SK-N-SH (cell line): ENCODE results near the gene B4GALT3. TPM values are rescaled to one million over a fixed set of nuclear protein-coding genes. Genes with fewer than 3 reads are reported as not detected.

Source experiments
- CTCF ChIA-PET: fragments of 300-600, 350-600 bp; formaldehyde crosslinking; extraction: SDS; loops from one replicate; lab custom pipeline; 2021; lab: Yijun Ruan, JAX
- POLR2A ChIA-PET: fragments of 350-600 bp; sonication (Branson Sonifier 250); formaldehyde crosslinking; extraction: SDS; loops from one replicate; lab custom pipeline; 2020; ENCODE audit warnings: antibody characterized with exemption, inconsistent platforms; lab: Yijun Ruan, JAX
- DNase-seq: peaks from one replicate; pipeline ENCODE4 v3.0.0; 2012
- H2AFZ ChIP-seq: fragments of 200-600 bp; sonication (generic); 2 replicates; pipeline ENCODE4 v1.8.1; 2016; ENCODE audit warnings: antibody characterized with exemption, mild to moderate bottlenecking, low read depth
- H3F3A ChIP-seq: fragments of 200-600 bp; sonication (generic); replicated peaks from 2 replicates; pipeline ENCODE3; 2016; ENCODE audit warnings: antibody characterized with exemption, mild to moderate bottlenecking; ENCODE audit not compliant: insufficient read depth
- H3K27ac ChIP-seq, 2 experiments: fragments of 200-500 bp in 1 of 2; fragments of 200-600 bp in 1 of 2; sonication (Bioruptor generic) in 1 of 2; sonication (generic), shearing (Covaris generic) in 1 of 2; 2 replicates each; pipeline versions ENCODE4 v1.5.1 to v1.6.1; 2014 to 2016; ENCODE audit warnings: low read depth in 2 of 2, inconsistent platforms in 1 of 2, low read length in 1 of 2, mild to moderate bottlenecking in 1 of 2, mixed read lengths in 1 of 2
- H3K27me3 ChIP-seq: fragments of 200-600 bp; sonication (generic), shearing (Covaris generic); 2 replicates; pipeline ENCODE4 v1.6.1; 2016; ENCODE audit warnings: mixed run types; ENCODE audit not compliant: insufficient read depth
- H3K36me3 ChIP-seq, 2 experiments: fragments of 200-500 bp in 1 of 2; fragments of 200-600 bp in 1 of 2; sonication (Bioruptor generic) in 1 of 2; sonication (generic) in 1 of 2; replicated peaks in 1 of 2; 2 replicates each; pipeline versions ENCODE3 to v1.5.1; 2014 to 2016; ENCODE audit warnings: low read length in 1 of 2, mild to moderate bottlenecking in 1 of 2; ENCODE audit not compliant: insufficient read depth in 2 of 2, control insufficient read depth in 1 of 2
- H3K4me1 ChIP-seq, 2 experiments: fragments of 200-500 bp in 1 of 2; fragments of 200-600 bp in 1 of 2; sonication (Bioruptor generic) in 1 of 2; sonication (generic), shearing (Covaris generic) in 1 of 2; 2 replicates each; pipeline versions ENCODE4 v1.5.1 to v1.6.1; 2014 to 2016; ENCODE audit warnings: low read depth in 1 of 2, low read length in 1 of 2, mixed run types in 1 of 2; ENCODE audit not compliant: insufficient read depth in 2 of 2, control insufficient read depth in 1 of 2
- H3K4me2 ChIP-seq: fragments of 200-600 bp; sonication (generic), shearing (Covaris generic); 2 replicates; pipeline ENCODE4 v1.6.1; 2017; ENCODE audit warnings: mixed run types
- H3K4me3 ChIP-seq, 2 experiments: fragments of 200-500 bp in 1 of 2; fragments of 200-600 bp in 1 of 2; sonication (Bioruptor generic) in 1 of 2; sonication (generic), shearing (Covaris generic) in 1 of 2; 2 replicates each; pipeline versions ENCODE4 v1.5.1 to v1.8.1; 2014 to 2016; ENCODE audit warnings: low read depth in 2 of 2, inconsistent platforms in 1 of 2, low read length in 1 of 2, mild to moderate bottlenecking in 1 of 2, mixed read lengths in 1 of 2, moderate library complexity in 1 of 2
- H3K79me2 ChIP-seq: fragments of 200-600 bp; sonication (generic); 2 replicates; pipeline ENCODE4 v1.8.1; 2017; ENCODE audit warnings: mild to moderate bottlenecking; ENCODE audit not compliant: insufficient read depth
- H3K9ac ChIP-seq: fragments of 200-600 bp; sonication (generic); 2 replicates; pipeline ENCODE4 v1.6.1; 2017; ENCODE audit warnings: mixed run types
- H3K9me2 ChIP-seq: fragments of 200-600 bp; sonication (generic); 2 replicates; pipeline ENCODE4 v1.6.1; 2017; ENCODE audit warnings: mixed run types
- H3K9me3 ChIP-seq: fragments of 200-600 bp; sonication (generic); 2 replicates; pipeline ENCODE4 v1.6.1; 2017; ENCODE audit warnings: mixed run types, mild to moderate bottlenecking, moderate library complexity
- H4K20me1 ChIP-seq: fragments of 200-600 bp; sonication (generic); 2 replicates; pipeline ENCODE4 v1.6.1; 2017; ENCODE audit warnings: mild to moderate bottlenecking, mixed run types; ENCODE audit not compliant: insufficient read depth
- CHD2 ChIP-seq: fragments of 150-350 bp; IDR thresholded peaks from 2 replicates; pipeline ENCODE4 v1.6.1; 2018; ENCODE audit warnings: low read length; ENCODE audit not compliant: partially characterized antibody
- FOXJ3 ChIP-seq: sonication (generic); formaldehyde crosslinking; IDR thresholded peaks from 2 replicates; pipeline ENCODE4 v1.5.1; 2020; ENCODE audit warnings: mild to moderate bottlenecking, missing genetic modification reagents
- FOXM1 ChIP-seq: IDR thresholded peaks from 2 replicates; pipeline ENCODE4 v1.4.0; 2012; ENCODE audit warnings: low read depth, mild to moderate bottlenecking
- GATA2 ChIP-seq: sonication (generic); formaldehyde crosslinking; IDR thresholded peaks from 2 replicates; pipeline ENCODE4 v1.5.0; 2020; ENCODE audit warnings: mild to moderate bottlenecking, missing genetic modification reagents
- POLR2AphosphoS5 ChIP-seq: IDR thresholded peaks from 2 replicates; pipeline ENCODE4 v1.6.1; 2012; ENCODE audit warnings: low read depth, low read length
- RAD21 ChIP-seq: IDR thresholded peaks from 2 replicates; pipeline ENCODE4 v1.6.1; 2012; ENCODE audit warnings: mild to moderate bottlenecking, low read length
- RCOR1 ChIP-seq: fragments of 150-350 bp; IDR thresholded peaks from 2 replicates; pipeline ENCODE4 v1.6.1; 2017; ENCODE audit warnings: antibody characterized with exemption, low read length
- RFX5 ChIP-seq: IDR thresholded peaks from 2 replicates; pipeline ENCODE4 v1.6.1; 2012; ENCODE audit warnings: mild to moderate bottlenecking, improper control_type of control experiment, low read length
- SIN3A ChIP-seq: IDR thresholded peaks from 2 replicates; pipeline ENCODE4 v1.6.1; 2012; ENCODE audit warnings: low read depth, mild to moderate bottlenecking, low read length, moderate library complexity, borderline replicate concordance
- SMC3 ChIP-seq: IDR thresholded peaks from 2 replicates; pipeline ENCODE4 v1.6.1; 2012; ENCODE audit warnings: low read depth, low read length, improper control_type of control experiment
- TAF1 ChIP-seq: IDR thresholded peaks from 2 replicates; pipeline ENCODE4 v1.6.1; 2012; ENCODE audit warnings: low read depth, mild to moderate bottlenecking, low read length, moderate library complexity, borderline replicate concordance
- TCF12 ChIP-seq: IDR thresholded peaks from 2 replicates; pipeline ENCODE4 v1.4.0; 2012
- TEAD4 ChIP-seq: IDR thresholded peaks from 2 replicates; pipeline ENCODE4 v1.4.0; 2012; ENCODE audit warnings: mild to moderate bottlenecking, borderline replicate concordance; ENCODE audit not compliant: insufficient read depth
- WGBS: methylation state at CpG from one replicate; pipeline ENCODE4 v1.1.6; 2017; ENCODE audit warnings: low lambda C conversion rate; 5-methylcytosine and 5-hydroxymethylcytosine counted together
- polyA plus RNA-seq, 3 experiments: library from polyadenylated mRNA; depleted of rRNA; stranded (reverse); fragments of >200 nt; gene quantifications; 2 replicates each; pipeline ENCODE4 v1.2.3, GENCODE V29; 2012
- TF ChIP-seq, protein P1 (sequence below): fragments of 150-350 bp; IDR thresholded peaks from 2 replicates; pipeline ENCODE4 v1.6.1; 2017; ENCODE audit warnings: antibody characterized with exemption, low read length, low read depth, borderline replicate concordance
- TF ChIP-seq, protein P2 (sequence below): IDR thresholded peaks from 2 replicates; pipeline ENCODE4 v1.4.0; 2012; ENCODE audit warnings: low read depth, borderline replicate concordance
- TF ChIP-seq, protein P3 (sequence below): IDR thresholded peaks from 2 replicates; pipeline ENCODE4; 2012

Gene B4GALT3
- polyA plus RNA-seq, 1 of the 3 experiments (the other 2 are of a cell fraction), result 56.5 TPM

DNA sequence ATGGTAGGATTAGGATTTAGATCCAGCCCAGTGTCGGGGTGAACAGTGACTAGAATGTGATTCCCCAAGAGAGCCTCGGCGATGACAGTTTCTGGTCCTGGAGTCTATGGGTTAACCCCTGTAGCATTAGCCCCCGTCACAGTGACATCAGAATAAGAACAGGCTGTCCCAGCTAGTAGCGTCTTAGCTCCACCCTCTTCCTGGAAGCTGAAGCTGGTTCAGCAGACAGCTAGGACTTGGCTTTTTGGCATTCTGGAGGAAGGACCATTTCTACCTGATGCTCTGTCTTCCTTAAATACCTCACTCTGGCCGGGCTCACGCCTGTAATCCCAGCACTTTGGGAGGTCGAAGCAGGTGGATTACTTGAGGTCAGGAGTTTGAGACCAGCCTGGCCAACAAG, 29.9 kb upstream of the B4GALT3 start:
- H3K9me3 ChIP-seq, result no peaks in the 10 kb centered on the region
- no peak overlapping the region for H3K4me3 ChIP-seq
- peaks cover 5 to 7% of the 10 kb centered on the region in 2 experiments; a peak in 2 of 4 replicates for H3K4me1 ChIP-seq
- H3F3A ChIP-seq, result peaks cover 20% of the 10 kb centered on the region
- H3K9me2 ChIP-seq, result no peaks in the 10 kb centered on the region
- H3K27me3 ChIP-seq, result no peaks in the 10 kb centered on the region
- ChIA-PET CTCF (interaction anchor here (1.1 to 6.8 kb wide), 4 partner anchors 12 to 175 kb away, joined by 4 to 65 read pairs (median 12); partner anchors contain the start of gene APOA2), POLR2A (interaction anchor here (1.4 kb wide), 1 partner anchor 182 kb away, joined by 3 read pairs; no protein-coding TSS in a partner anchor)
- WGBS, result 94% methylated on average over 8 of the region's 8 CpGs
- H3K79me2 ChIP-seq, result peaks cover 46% of the 10 kb centered on the region
- no peak overlapping the region for H3K4me2 ChIP-seq
- TF ChIP-seq SIN3A (no peak), POLR2AphosphoS5 (no peak), TCF12 (no peak), RCOR1 (no peak), TAF1 (no peak), CHD2 (no peak), GATA2 (CRISPR knock-in tag) (no peak), FOXJ3 (CRISPR knock-in tag) (no peak), RFX5 (no peak), FOXM1 (no peak), SMC3 (no peak), TEAD4 (no peak), RAD21 (no peak)
- TF ChIP-seq, protein P1, sequence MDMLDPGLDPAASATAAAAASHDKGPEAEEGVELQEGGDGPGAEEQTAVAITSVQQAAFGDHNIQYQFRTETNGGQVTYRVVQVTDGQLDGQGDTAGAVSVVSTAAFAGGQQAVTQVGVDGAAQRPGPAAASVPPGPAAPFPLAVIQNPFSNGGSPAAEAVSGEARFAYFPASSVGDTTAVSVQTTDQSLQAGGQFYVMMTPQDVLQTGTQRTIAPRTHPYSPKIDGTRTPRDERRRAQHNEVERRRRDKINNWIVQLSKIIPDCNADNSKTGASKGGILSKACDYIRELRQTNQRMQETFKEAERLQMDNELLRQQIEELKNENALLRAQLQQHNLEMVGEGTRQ, result no peak
- TF ChIP-seq, protein P2, sequence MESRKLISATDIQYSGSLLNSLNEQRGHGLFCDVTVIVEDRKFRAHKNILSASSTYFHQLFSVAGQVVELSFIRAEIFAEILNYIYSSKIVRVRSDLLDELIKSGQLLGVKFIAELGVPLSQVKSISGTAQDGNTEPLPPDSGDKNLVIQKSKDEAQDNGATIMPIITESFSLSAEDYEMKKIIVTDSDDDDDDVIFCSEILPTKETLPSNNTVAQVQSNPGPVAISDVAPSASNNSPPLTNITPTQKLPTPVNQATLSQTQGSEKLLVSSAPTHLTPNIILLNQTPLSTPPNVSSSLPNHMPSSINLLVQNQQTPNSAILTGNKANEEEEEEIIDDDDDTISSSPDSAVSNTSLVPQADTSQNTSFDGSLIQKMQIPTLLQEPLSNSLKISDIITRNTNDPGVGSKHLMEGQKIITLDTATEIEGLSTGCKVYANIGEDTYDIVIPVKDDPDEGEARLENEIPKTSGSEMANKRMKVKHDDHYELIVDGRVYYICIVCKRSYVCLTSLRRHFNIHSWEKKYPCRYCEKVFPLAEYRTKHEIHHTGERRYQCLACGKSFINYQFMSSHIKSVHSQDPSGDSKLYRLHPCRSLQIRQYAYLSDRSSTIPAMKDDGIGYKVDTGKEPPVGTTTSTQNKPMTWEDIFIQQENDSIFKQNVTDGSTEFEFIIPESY, result no peak
- TF ChIP-seq, protein P3, sequence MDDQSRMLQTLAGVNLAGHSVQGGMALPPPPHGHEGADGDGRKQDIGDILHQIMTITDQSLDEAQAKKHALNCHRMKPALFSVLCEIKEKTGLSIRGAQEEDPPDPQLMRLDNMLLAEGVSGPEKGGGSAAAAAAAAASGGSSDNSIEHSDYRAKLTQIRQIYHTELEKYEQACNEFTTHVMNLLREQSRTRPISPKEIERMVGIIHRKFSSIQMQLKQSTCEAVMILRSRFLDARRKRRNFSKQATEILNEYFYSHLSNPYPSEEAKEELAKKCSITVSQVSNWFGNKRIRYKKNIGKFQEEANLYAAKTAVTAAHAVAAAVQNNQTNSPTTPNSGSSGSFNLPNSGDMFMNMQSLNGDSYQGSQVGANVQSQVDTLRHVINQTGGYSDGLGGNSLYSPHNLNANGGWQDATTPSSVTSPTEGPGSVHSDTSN, result no peak
- no peak overlapping the region for H3K9ac ChIP-seq
- no peak for DNase-seq
- H3K27ac ChIP-seq, result no peak overlapping the region
- H3K36me3 ChIP-seq, result peaks cover 60 to 63% of the 10 kb centered on the region in 2 experiments
- H2AFZ ChIP-seq, result no peak overlapping the region
- no peaks in the 10 kb centered on the region for H4K20me1 ChIP-seq
